ENCODE data around the gene MRPS2.
"Not testable (repeated sequence)": the region's sequence is repeated elsewhere in the genome, so short reads cannot be mapped to it uniquely, and the experiment has no call there.

MRPS2 gene

DNA sequence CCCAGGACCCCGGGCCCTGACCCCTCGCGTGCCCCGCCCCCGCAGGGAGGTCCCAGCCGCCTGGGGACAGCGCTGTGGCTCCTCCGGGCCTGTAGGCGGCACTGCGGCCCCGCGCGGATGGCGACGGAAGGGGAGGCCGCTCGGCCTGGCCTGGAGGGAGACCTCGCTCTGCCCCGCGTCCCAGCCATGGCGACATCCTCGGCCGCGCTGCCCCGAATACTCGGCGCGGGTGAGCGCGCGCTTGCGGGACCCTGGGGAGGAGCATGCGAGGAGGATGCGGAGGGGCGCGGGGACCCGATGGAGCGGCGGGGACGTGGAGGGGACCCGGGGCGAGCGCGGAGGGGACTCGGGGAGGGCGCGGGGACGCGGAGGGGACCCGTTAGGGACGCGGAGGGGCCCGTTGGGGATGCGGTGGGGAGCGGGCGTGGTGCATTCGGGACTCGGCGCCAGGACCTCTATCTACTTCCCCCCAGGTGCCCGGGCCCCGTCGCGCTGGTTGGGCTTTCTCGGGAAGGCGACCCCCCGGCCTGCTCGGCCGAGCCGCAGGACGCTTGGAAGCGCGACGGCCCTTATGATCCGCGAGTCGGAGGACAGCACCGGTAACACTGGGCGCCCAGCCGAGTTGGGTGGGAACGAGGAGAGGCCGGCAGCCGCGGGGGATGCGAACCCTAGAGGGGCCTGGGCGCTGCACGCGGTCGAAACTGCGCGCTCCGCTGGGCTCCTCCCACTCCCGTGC is at the start of gene MRPS2:
TSS of gene MRPS2 (plus strand) at position 158 of the 736 bp plus-strand sequence. CDS start at position 187, 29 bp downstream.
- peak; percentile 93 for DNase-seq

DNA sequence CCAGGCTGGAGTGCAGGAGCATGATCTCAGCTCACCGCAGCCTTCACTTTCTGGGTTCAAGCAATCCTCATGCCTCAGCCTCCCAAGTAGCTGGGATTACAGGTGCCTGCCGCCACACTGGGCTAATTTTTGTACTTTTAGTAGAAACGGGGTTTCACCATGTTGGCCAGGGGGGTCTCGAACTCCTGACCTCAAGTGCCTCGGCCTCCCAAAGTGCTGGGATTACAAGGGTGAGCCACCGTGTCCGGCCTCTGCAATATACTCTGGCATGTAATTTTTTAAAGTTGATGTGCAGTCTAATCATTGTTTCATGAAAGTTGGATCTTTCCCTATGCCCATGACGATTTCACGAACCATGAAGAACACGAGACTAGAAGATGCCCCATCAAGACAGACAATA is 49.5 kb upstream of the MRPS2 start:
- DNase-seq: no peak

DNA sequence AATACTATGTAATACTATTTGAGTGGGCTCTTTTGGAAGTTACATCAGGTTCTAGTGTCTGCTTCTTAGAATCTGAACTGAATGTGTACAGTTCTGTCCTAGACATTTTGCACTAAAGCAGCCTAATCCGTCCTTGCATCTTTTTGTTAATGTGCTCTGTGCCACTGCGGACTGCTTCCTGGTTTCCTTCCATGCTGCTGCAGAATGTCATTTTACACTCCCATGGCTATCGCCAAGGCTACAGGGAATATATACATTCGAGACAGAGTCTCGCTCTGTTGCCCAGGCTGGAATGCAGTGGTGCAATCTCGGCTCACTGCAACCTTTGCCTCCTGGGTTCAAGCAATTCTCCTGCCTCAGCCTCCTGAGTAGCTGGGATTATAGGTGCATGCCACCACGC is 48.6 kb upstream of the MRPS2 start:
- DNase-seq: not testable (repeated sequence)

DNA sequence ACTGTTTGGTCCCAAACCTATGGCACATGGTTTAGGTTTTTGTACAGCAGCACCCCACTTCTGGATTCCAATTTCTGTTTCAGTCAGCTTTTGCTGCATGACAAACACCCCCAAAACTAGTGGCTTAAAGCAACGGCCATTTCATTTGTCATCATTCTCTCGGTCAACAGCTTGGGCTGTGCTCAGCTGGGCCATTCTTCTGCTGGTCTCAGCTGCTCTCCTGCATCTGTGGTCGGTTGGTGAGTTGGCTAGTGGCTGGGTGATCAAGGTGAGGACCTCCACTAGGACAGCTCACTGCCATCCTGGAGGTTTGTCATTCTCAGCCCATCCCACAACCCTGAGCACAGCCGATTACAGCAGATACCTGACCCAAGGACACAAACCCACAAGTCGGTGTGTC is 45.7 kb upstream of the MRPS2 start:
- DNase-seq: no peak

DNA sequence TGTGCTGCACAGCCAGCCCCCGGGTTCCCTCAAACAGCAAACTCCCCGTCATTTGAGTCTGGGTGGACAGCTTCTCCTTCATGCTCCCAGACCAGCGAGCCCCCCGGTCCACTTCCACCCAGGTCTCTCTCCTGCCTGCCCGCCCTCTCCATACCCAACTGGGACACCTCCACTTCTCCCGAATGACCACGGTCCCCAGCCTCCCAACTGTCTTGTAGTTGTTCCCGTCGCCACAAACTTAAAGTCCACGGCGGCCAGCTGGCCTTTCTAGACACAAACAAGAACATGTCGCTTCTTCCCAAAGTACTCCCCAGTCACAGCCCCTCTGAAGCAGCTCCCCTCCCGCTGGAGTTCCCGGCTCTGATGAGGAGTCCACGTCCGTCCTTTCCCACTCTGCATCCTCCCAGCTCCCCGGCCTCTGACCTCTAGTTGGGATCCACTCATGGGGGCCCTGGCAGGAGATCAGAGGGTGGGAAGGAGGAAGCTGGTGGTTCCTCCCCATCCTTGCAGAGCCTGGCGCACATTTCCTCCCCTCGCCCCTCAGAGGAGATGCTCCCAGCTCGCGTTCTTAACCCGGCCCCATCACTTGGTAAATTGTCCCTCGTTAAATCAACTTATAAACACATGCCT is 45.0 kb upstream of the MRPS2 start:
- DNase-seq: no peak

DNA sequence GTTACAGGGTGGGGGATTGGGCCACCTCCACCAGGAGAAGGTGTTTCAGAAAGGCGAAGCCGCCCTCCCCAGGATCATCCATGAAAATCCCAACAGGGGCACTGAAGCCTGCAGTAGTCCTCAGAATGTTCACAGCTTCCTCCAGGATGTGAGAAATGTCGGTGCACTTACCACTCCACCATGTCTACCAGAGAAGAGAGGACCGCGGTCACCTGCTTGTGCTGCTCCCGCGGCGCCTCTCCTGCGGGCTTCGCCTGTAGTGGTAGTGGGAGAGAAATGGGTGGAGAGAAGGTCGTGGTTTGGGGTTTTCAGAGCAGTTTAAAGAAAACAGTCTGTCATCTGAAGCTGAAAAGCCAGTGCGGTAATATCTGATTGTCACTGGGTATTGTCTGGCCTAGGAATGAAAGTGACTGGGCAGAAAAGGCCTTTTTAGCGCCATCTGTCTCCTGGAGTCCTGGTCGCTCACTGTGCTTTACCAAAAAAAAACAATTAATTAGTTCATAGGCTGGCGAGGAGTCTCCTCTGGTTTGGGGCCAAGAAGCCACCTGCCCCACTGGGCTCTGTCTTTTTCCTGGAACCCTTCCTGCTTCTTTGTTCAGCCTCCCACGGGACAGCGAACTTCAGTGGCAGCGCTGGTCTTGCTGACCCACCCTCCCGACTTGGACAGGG is 43.9 kb upstream of the MRPS2 start:
- DNase-seq: no peak

DNA sequence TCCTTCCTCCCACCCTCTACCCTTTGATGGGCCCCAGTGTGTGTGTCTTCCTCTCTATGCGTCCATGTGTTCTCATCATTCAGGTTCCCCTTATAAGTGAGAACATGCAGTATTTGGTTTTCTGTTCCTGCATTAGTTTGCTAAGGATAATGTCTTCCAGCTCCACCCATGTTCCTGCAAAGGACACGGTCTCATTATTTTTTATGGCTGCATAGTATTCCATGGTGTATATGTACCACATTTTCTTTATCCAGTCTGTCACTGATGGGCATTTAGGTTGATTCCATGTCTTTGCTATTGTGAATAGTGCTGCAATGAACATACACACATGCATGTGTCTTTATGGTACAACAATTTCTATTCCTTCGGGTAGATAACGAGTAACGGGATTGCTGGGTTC is 42.0 kb upstream of the MRPS2 start:
- DNase-seq: not testable (repeated sequence)

DNA sequence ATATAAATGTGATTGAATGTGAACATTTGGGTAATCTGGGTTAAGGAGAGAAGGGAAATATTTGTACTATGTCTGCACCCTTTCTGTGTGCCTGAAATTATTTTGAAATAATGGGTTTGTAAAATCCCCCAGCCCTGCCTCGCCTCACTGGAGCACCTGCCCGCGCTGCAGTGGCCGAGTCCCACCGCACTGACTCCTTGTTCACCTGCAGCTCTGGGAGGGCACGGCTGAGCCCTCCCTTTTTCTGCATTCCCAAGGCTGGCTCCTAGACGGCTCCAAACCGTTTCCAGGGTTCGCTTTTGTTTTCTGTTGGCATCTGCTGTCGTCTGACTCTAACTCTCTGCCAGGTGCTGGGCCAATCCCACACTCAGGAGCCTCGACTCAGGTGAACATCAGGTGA is 38.5 kb upstream of the MRPS2 start:
- no peak for DNase-seq

DNA sequence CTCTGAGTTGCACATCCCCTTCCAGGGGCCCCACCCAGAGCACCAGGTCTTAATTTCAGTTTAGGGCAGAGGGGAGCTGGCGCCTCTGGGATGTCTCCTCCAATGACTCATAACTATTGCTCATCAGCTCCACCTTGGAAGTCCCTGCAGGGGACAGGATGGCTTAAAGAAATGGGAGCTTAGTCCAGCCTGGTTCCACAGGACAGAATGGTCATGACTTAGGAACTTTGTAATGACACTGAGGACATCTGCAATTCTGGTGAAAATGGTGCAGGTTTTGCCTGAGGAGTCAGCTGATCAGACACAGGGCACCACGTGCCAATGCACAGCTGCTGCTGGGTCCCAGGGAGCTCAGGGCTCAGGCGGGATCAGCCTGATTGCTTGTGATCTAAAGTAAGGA is 37.3 kb upstream of the MRPS2 start:
- DNase-seq: no peak

DNA sequence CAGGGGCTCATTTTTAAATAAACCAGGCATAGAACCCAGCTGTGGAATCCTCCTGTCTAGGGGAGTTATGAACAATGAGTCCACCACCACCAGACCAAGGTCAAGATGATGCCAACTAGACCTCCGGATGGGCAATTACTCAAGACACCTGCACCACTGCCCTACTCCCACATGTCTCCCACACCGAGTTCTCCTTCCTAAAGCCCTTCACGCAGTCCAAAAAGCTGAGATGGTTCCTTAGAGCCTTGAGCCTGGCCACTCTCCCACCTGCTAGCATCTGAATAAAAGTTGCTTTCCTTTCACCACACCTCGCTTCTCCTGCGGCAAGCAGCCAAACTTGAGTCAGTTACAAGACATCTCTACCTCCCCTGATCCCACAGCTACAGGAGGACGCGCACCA is 36.3 kb upstream of the MRPS2 start:
- DNase-seq: no peak

DNA sequence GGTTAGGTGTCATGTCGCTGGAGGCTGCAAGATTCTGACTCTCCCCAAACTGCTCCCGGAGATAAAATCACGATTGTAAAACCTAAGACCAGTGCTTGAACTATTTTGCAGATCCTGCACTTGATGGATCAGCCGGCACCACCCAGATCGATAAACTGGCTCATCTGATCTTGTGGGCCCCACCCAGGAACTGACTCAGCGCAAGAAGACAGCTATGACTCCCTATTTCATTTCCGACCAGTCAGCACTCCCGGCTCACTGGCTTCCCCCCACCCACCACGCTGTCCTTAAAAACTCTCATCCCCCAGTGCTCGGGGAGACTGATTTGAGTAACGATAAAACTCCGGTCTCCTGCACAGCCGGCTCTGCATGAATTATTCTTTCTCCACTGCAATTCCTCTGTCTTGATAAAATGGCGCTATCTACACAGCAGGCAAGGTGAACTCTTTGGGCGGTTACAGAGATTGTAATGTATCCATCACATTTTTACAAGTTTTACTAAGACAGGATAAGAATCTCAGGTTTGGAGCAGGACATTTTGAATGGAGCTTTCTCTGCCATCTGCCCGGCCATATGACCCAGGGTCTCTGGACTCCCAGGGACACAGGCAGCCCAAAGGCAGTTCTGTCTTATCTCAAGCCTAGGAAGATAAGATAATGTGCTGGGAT is 31.5 kb upstream of the MRPS2 start:
- DNase-seq: peak; percentile 56

DNA sequence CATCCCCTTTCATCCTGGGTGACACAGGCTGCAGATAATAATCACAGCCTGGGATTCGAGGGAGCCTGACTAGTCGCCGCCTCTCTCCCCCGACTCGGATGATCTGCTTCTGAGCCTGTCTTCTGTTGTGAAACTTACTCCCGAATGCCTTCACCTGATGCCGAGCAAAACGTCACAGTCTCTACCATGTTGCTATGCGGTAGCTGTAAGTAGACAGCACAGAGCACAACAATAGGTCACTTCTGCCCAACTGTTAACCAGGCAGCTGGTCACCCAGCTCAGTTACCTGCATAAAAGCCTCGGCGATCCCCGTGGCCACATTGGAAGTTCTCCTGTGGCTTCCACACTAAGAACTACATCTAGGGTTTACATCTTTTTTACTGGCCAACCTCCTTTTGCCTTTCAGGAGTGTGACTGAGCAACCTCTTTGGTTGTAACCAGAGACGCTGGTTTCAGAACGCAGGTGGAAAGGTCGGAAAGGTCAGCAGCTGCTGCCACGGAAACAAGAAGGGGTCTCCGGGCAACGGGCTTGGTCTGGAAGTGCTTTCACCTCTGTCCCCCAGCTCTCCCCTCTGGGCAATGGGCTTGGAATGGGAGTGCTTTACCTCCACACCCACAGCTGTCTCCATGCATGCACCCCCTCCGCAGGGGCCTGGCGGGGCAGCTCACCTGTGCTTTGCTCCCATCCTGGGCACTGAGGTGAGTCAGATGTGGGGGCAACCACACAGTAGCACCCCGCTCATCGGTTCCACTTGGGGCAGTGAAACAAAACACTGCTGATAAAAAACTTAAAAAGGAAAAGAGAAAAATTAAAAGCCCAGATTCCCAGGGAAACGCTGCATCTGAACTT is 28.5 kb upstream of the MRPS2 start:
- no peak for DNase-seq

DNA sequence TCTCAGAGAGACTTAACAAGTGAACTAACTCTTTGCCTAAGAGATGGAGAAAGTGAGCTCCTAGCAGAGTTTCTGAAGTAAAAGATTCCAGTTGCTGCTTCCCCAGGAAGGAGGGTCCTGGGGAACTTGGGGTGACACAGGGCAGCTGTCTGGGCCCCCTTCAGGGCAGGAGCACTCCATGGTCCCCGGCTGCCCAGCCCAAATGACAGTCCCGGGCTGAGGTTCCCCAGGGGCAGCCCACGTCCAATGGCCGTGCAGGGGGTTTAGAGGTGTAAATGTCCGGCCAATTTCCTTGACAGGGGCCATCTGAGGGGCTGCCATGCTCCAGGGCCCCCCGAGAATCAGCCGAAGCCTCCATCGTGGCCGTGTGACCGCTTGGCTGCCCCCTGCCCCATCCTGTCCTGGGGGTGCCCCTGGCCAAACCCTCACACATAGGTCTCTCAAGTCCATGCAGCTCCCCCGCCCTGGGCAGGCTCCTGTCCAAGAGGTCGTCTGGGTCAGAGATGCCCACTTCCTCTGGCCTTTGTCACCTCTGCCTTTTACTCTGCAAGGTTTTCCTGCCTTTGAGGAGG is 26.4 kb upstream of the MRPS2 start:
- DNase-seq: no peak

DNA sequence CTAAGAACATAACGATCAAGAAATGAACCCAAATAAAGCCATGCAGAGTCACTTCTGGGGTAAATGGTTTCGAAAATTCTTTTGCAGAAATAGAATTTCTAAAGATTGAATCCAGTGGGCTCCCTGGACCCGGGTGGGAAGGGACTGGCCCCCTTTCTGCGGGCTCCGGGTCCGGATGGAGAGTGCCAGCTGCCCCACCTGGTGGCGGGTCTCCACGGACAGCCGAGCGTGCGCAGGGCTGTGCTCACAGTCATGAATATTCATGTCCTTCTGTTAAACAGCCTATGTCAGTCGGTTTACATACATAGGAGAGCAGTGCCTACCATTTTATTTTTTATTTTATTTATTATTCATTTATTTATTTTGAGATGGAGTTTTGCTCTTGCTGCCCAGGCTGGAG is 25.6 kb upstream of the MRPS2 start:
- peak; percentile 18 for DNase-seq

DNA sequence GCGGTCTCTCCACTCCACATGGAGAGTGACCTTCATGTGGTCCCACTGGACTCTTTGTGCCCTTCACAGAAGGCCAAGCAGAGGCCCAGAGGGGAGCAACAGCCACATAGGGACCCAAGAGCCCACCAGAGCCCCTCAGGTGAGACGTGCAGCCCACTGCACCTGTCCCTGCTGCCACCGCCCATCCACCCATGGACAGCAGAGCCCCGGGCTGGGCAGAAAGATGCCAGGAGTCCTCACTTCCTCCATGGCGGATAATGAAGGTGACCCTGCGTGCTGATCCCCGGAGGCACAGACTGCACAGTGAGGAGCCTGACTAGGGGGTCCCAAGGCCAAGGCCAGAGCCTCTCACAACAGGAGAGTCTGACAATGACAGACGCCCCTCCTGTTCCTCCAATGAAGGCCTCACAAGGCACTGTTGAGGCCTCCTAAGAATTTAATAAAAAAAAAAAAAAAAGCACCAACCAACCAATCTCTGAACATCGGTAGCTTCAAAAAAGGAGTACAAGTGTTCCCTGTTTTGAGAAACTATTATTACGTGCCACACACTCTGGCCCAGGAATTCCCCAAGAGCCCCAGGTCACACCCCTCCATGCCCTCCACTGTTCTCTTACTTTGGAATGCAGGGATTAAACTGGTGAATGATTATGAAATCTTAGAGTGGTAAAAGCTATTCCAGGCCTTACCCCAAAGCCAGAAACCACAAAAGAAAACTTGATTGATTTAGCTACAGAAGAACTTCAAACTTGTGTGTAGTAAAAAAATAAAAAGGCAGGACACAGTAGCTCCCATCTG is 23.7 kb upstream of the MRPS2 start:
- no peak for DNase-seq

DNA sequence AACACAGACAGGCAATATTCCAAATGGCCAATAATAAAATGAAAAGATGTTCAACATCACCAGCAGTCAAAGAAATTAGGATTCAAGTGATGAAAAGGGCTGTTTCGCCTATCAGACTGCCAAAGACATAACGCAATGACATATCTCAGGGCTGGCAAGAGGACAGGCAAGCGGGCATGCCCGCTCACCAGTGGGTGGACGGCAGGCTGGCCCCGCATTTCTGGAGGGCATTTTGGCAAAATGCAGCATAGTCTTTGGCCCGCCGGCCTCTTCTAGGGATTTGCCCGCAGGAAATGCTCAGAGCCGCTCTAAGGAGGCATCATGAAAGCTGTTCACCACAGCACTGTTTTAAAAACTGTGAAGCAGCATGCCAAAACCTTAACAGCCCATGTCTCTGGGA is 22.3 kb upstream of the MRPS2 start:
- no peak for DNase-seq

DNA sequence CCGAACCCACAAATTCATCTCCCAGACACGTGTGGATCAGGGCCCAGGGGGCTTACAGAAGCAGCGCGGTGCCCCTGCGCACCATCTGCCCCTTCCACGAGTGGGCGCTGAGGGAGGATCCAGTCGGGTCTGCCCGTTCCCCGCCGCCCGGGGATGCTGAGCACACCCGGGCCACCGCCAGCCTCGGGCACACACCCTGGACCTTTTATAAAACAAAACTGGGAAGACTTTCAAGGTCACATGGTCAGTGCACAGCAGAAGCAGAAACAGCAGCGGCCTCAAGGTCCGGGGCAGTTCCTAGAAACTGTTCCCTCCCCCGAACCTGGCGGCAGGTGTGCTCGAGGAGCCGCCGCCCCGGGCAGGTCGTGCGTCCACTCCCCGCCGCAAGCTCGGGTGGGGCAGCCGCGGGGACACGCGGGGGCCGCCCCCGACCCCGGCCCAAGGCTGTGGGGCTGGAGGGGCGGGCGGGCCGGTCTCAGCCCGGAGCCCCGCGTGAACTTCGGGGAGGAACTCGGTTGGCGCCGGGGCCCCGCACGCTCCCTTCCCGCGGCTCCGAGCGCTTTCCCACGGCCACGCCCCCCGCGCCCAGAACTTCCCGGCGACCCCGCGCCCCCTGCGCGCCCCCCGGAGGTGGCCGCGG is 21.5 kb upstream of the MRPS2 start:
- peak; percentile 40 for DNase-seq

DNA sequence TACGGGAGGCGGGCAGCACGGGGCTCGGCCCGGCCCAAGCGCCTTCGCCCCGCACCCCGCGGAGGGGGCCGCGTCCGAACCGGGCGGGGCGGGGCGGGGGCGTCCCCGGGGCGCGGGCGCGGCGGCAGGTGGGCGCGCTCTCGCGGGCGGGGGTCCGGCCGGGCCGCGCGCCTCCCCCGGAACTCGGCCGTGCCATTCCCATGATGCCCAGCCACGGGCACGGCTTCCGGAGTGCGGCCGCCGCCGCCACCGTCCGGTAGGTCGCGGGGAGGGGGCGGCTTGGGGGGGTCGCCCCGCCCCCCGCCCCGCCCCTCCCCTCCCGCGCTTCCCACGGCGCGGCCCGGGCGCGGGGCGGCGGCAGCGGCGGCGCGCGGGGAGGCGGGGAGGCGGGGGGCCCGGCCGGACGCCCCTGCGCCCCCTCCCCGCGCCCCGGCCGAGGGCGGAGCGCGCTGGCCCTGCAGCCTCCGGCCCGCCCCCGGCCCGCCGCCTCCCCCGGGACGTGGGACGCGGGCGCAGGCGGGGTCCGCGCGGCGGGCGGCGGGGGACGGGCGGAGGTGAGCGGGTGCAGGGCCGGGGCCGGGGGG is 20.9 kb upstream of the MRPS2 start, which contains the start of gene PPP1R26:
TSS of gene PPP1R26 (plus strand) at position 314 of the 584 bp plus-strand sequence. CDS start 4,729 bp downstream, outside the sequence.
- peak; percentile 26 for DNase-seq

DNA sequence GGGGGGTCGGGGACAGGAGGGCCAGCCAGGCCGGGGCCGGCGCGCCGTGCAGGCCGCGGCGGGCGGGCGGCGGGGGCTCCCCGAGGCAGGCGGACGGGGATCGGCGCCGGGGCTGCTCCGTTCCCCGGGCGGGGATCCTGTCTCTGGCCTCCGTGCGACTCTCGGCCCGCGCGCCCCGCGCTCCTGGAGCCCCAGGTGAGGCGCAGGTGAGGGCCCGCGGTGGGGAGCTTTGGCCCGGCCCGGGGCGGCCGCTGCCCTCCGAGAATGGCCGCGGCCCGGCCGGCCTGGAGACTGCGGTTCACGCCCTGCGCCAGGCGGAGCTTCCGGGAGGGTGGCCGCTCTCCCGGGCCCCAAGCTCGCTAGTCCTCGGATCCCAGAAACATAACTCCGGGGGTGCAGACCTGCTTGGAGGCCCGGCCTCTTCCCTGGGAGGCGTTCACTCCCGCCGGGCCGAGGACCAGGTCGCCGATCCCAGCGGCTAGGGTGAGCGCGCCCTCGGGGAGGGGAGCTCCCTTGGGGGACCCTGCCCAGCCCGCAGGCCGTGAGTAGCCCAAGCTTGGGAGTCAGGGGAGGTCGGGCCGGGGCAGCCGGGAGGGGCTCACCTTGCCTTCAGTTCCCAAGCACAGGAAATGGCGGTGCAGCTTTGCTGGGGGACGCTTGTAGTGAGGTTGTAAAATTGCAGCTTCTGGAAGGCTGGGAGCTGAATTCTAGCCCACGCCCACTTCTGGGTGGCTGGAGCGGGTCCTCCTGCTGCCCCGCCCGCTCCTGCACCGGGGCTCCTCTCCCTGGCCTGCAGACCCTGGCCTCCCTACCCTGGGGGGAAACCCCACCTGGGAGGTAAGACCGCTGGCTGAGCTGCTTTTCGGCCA is 20.2 kb upstream of the MRPS2 start:
- DNase-seq: peak; percentile 50

Data from suppressor macrophage treated with lipopolysaccharide for 4 hours (primary cell).